ENCODE results near the gene ESF1.

DNA sequence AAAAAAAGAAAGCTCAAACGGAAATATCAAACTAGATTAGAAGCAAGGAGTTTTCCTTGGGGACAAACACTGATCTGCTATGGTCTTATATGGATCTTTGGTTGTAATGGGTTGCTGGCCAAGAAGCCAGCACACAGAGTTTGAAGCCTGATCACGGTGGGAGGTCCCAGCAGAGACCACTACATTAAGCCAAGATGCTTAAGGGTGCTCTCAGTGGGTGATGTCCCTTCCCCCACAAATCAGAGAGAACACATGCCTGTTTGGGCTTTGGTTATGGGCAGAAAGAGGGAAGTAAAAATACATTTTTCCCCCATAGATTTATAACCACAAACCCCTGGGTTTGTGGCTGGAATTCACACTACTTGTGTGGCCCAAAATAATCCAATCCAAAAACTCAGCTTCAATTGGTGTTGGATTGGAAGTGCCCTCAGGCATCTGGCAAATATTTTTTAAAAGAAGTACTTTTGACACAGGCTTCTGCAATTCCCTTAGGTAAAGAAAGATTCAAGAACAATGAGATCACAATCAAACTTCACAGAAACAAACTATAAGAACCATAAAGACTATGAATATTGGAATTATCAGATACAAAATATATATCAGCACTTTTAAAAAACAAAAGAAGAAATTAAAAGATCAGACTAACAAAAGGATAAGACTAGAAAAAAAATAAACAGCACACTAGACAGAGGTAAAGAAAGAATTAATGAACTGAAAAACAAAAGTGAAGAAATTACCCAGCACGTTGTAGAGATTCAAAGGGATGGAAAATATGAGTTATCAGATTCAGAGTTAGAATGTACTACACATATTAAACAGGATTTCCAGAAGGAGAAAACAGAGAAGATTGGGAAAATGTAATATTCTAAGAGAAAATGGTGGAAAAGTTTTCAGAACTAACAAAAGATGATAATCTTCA lies 44.7 kb downstream of the ESF1 start:
- TF ChIP-seq, protein P1, sequence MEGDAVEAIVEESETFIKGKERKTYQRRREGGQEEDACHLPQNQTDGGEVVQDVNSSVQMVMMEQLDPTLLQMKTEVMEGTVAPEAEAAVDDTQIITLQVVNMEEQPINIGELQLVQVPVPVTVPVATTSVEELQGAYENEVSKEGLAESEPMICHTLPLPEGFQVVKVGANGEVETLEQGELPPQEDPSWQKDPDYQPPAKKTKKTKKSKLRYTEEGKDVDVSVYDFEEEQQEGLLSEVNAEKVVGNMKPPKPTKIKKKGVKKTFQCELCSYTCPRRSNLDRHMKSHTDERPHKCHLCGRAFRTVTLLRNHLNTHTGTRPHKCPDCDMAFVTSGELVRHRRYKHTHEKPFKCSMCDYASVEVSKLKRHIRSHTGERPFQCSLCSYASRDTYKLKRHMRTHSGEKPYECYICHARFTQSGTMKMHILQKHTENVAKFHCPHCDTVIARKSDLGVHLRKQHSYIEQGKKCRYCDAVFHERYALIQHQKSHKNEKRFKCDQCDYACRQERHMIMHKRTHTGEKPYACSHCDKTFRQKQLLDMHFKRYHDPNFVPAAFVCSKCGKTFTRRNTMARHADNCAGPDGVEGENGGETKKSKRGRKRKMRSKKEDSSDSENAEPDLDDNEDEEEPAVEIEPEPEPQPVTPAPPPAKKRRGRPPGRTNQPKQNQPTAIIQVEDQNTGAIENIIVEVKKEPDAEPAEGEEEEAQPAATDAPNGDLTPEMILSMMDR (IDR thresholded peaks at IDR 0.05; ENCODE audit: poor library complexity), result no peak
- TF ChIP-seq EZH2 (IDR thresholded peaks at IDR 0.05; ENCODE audit: borderline replicate concordance) (no peak), EZH2phosphoT487 (IDR thresholded peaks at IDR 0.05; ENCODE audit: low read depth, severe bottlenecking, unreplicated experiment) (no peak)
